Measurements from ENCODE around the gene KIRREL3.

The KIRREL3 gene

GRCh38 chr11:126433244-126433846, 567.2 kb downstream of the KIRREL3 start:
- Histone ChIP-seq H3K36me3 (ENCODE audit: control insufficient read depth, insufficient read depth, low read length) (no peaks in the 10 kb centered on the region), H3K27me3 (replicated peaks; ENCODE audit: control insufficient read depth, insufficient read depth, low read length) (no peaks in the 10 kb centered on the region; the same call in none of the 2 replicates), H3K4me3 (replicated peaks; ENCODE audit: low read depth, low read length) (no peak overlapping the region)
- no peak for DNase-seq (ENCODE audit: extremely low read depth, insufficient read length)
- TF ChIP-seq CTCF (IDR thresholded peaks at IDR 0.05; ENCODE audit: insufficient read depth, low read length, poor library complexity, severe bottlenecking): no peak

GRCh38 chr11:126432525-126432924, 568.0 kb downstream of the KIRREL3 start:
- Histone ChIP-seq H3K36me3 (ENCODE audit: control insufficient read depth, insufficient read depth, low read length) (no peaks in the 10 kb centered on the region), H3K27me3 (replicated peaks; ENCODE audit: control insufficient read depth, insufficient read depth, low read length) (no peaks in the 10 kb centered on the region; the same call in none of the 2 replicates), H3K4me3 (replicated peaks; ENCODE audit: low read depth, low read length) (no peak overlapping the region)
- no peak for TF ChIP-seq CTCF (IDR thresholded peaks at IDR 0.05; ENCODE audit: insufficient read depth, low read length, poor library complexity, severe bottlenecking)
- no peak for DNase-seq (ENCODE audit: extremely low read depth, insufficient read length)

GRCh38 chr11:126432065-126432461, 568.5 kb downstream of the KIRREL3 start:
- H3K27me3 ChIP-seq (replicated peaks; ENCODE audit: control insufficient read depth, insufficient read depth, low read length): no peaks in the 10 kb centered on the region; the same call in none of the 2 replicates
- H3K36me3 ChIP-seq (ENCODE audit: control insufficient read depth, insufficient read depth, low read length): no peaks in the 10 kb centered on the region
- no peak for TF ChIP-seq CTCF (IDR thresholded peaks at IDR 0.05; ENCODE audit: insufficient read depth, low read length, poor library complexity, severe bottlenecking)
- no peak for DNase-seq (ENCODE audit: extremely low read depth, insufficient read length)
- no peak overlapping the region for H3K4me3 ChIP-seq (replicated peaks; ENCODE audit: low read depth, low read length)

GRCh38 chr11:126431401-126432064, 569.0 kb downstream of the KIRREL3 start:
- Histone ChIP-seq H3K4me3 (replicated peaks; ENCODE audit: low read depth, low read length) (no peak overlapping the region), H3K36me3 (ENCODE audit: control insufficient read depth, insufficient read depth, low read length) (no peaks in the 10 kb centered on the region)
- DNase-seq (ENCODE audit: extremely low read depth, insufficient read length): no peak

GRCh38 chr11:126430581-126431335, 569.8 kb downstream of the KIRREL3 start:
- Histone ChIP-seq H3K36me3 (ENCODE audit: control insufficient read depth, insufficient read depth, low read length) (no peaks in the 10 kb centered on the region), H3K27me3 (replicated peaks; ENCODE audit: control insufficient read depth, insufficient read depth, low read length) (no peaks in the 10 kb centered on the region; the same call in none of the 2 replicates), H3K4me3 (replicated peaks; ENCODE audit: low read depth, low read length) (no peak overlapping the region)
- DNase-seq (ENCODE audit: extremely low read depth, insufficient read length): no peak
- TF ChIP-seq CTCF (IDR thresholded peaks at IDR 0.05; ENCODE audit: insufficient read depth, low read length, poor library complexity, severe bottlenecking): no peak

More at GRCh38 chr11:126431401-126432064, 569.0 kb downstream of the KIRREL3 start:
- TF ChIP-seq CTCF (IDR thresholded peaks at IDR 0.05; ENCODE audit: insufficient read depth, low read length, poor library complexity, severe bottlenecking): no peak
- H3K27me3 ChIP-seq (replicated peaks; ENCODE audit: control insufficient read depth, insufficient read depth, low read length): no peaks in the 10 kb centered on the region; the same call in none of the 2 replicates
